ENCODE data around the gene WARS2.

Gene WARS2

DNA sequence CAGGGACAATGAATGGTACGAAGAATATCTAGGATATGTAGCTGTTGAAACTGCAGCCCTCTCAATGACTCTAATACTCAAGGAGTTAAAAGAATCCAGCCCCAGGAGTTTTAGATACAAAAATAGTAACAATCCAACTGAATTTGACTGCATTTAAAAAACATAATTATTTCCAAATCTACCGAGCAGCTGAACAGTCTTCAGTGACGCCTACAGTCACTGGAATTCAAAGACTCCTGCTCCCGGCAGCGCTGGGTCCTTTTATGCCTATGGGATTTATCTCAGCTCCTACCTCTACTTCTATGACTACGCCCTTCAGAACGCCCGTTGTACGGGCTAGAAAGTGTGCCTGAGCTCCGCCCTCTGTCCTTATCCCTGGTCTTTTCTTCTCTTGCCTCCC, 55.7 kb downstream of the WARS2 start:
- H3K27ac Mint-ChIP-seq, result no peak overlapping the region
- DNase-seq, result no peak
- peaks cover 28% of the 10 kb centered on the region for H3K9me3 Mint-ChIP-seq
- peaks cover 42% of the 10 kb centered on the region for H3K36me3 Mint-ChIP-seq (ENCODE audit: low read depth)
- no peaks in the 10 kb centered on the region for H3K4me1 Mint-ChIP-seq (ENCODE audit: low read depth)
- H3K27me3 Mint-ChIP-seq, result no peaks in the 10 kb centered on the region
- no peak overlapping the region for H3K4me3 Mint-ChIP-seq

DNA sequence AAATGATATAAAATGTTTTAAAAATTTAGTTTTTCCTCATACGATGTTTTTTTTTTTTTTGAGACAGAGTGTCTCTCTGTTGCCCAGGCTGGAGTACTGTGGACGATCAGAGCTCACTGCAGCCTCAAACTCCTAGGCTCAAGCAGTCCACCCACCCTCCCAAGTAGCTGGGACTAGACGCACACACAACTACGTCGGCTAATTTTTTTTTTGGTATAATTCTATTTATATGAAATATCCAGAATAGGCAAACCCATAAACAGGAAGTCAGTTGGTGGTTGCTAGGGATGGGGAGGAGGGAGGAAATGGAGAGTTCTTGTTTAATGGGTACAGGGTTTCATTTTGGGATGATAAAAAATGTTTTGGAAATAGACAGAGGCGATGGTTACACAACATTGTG, 56.5 kb downstream of the WARS2 start:
- H3K27me3 Mint-ChIP-seq, result no peaks in the 10 kb centered on the region
- no peaks in the 10 kb centered on the region for H3K4me1 Mint-ChIP-seq (ENCODE audit: low read depth)
- H3K4me3 Mint-ChIP-seq, result no peak overlapping the region
- H3K9me3 Mint-ChIP-seq, result peaks cover 25% of the 10 kb centered on the region
- H3K36me3 Mint-ChIP-seq (ENCODE audit: low read depth), result peaks cover 42% of the 10 kb centered on the region
- no peak overlapping the region for H3K27ac Mint-ChIP-seq
- no peak for DNase-seq

DNA sequence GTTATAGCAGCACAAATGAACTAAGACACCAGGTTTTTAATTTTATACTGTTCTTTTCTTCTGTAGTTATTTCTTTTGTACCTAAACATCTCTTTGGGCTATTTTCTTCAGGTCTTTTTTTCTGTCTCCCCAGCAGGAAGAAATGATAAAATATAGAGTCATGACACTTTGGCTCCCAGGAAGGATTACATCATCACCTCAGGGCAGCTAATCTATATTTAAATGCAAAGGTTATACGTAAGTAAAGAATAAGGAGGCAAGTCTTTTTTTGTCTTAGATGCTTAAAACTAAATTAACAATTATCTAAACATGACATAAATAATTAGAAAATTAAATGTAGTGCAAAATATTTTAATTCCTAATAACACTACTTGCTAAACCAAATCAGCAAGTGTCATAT, 57.0 kb downstream of the WARS2 start:
- Mint-ChIP-seq H3K36me3 (ENCODE audit: low read depth) (peaks cover 46% of the 10 kb centered on the region), H3K27ac (no peak overlapping the region), H3K9me3 (peaks cover 28% of the 10 kb centered on the region), H3K27me3 (no peaks in the 10 kb centered on the region), H3K4me1 (ENCODE audit: low read depth) (no peaks in the 10 kb centered on the region), H3K4me3 (no peak overlapping the region)
- DNase-seq, result no peak

DNA sequence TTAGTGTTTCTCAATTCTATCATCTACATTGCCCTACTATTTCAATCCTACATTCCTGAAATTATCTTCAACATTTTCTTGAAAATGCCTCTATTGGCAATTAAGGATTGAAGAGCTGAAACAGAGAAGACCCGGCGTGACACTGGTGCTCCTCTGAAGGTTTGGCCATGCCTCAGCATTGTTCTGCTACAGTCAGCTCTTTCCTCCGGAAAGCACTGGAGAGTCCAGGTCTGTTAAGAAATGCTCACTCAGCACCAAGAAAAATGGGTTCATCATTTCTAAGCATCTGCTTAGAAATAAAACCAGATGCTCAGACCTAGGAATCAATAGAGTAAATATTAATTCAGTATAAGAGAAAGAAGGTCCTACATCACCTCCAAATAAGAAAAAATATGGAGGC, 58.8 kb downstream of the WARS2 start:
- Mint-ChIP-seq H3K4me3 (no peak overlapping the region), H3K4me1 (ENCODE audit: low read depth) (no peaks in the 10 kb centered on the region), H3K27ac (no peak overlapping the region), H3K27me3 (no peaks in the 10 kb centered on the region), H3K36me3 (ENCODE audit: low read depth) (peaks cover 48% of the 10 kb centered on the region), H3K9me3 (peaks cover 24% of the 10 kb centered on the region)
- no peak for DNase-seq

DNA sequence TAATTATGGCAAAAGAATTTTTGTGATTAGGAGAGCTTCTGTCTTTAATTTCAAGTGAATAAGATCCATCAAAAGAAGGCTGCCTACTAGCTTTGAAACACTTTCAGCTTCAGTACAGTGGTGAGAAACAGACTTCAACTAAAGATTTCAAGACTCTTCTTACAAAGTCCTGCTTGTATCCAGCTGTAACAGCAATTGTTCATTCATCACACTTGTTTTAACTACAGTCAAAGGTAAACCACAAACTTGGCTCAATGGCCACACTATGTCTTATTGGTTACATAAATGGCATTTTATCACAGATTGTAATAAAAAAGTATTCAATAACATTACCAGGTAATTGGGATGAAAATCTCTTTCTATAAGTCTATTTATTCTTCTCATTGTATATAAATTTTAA, 59.2 kb downstream of the WARS2 start:
- no peaks in the 10 kb centered on the region for H3K4me1 Mint-ChIP-seq (ENCODE audit: low read depth)
- H3K4me3 Mint-ChIP-seq, result no peak overlapping the region
- H3K27me3 Mint-ChIP-seq, result no peaks in the 10 kb centered on the region
- H3K36me3 Mint-ChIP-seq (ENCODE audit: low read depth), result peaks cover 52% of the 10 kb centered on the region
- DNase-seq, result no peak
- H3K27ac Mint-ChIP-seq, result no peak overlapping the region
- peaks cover 24% of the 10 kb centered on the region for H3K9me3 Mint-ChIP-seq

DNA sequence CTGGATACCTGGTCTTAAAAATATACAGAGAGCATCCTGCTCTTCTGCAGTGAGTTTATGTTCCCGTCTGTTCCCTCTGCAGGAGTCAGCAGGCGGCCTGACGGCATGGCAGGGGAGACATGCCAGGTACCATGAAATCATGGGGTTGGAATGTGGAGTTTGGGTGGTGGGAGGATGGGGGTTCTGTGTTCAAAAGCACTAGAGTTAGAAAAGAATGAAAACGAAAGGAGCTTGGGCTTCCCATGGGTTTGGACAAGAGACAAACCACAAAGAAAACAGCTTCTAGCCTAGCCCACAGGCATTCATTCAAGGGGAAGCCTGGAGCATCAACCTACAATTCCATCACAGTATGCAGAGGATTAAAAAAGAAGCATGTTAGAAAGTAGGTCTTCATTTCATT, 59.9 kb downstream of the WARS2 start:
- DNase-seq, result no peak
- Mint-ChIP-seq H3K27ac (no peak overlapping the region), H3K4me1 (ENCODE audit: low read depth) (no peaks in the 10 kb centered on the region), H3K27me3 (no peaks in the 10 kb centered on the region), H3K9me3 (peaks cover 23% of the 10 kb centered on the region), H3K4me3 (no peak overlapping the region), H3K36me3 (ENCODE audit: low read depth) (peaks cover 55% of the 10 kb centered on the region)

DNA sequence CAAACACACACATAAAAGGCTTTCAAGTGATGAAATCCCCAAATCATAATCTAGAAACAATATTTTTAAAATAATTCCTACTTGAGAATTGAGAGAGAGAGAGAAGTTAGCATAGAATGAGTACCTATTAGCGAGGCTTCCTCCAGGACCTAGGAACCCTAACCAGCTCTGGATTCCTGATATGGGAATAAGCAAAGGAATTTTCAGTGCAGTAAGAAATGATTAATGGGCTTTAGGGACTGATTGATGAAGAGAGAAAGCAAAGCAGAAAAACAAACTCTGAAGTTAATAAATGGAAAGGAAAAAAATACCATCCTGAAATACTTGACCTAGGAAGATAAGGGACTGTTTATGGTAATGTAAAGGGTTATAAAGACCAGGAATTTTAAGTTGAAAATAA, 60.6 kb downstream of the WARS2 start:
- Mint-ChIP-seq H3K36me3 (ENCODE audit: low read depth) (peaks cover 53% of the 10 kb centered on the region), H3K27me3 (no peaks in the 10 kb centered on the region)
- DNase-seq, result no peak

DNA sequence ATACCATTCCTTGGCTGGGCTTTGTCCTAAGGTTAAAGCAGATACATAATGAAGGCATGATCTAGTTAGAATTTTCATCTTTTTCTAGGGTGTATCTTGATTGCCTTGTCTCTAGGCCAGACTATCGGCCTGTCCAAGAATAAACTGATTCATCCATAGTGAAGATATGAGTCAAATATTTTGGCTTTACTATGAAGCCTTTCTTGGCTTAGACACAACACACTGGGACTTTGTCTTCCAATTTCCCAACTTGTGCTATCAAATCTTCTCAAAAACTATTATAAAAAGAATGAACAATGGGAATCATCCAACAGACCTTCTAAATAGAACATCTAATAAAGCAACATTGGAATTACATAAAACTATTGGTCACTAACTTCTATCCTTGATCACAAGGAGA, 64.8 kb downstream of the WARS2 start:
- Mint-ChIP-seq H3K27me3 (no peaks in the 10 kb centered on the region), H3K4me1 (ENCODE audit: low read depth) (no peaks in the 10 kb centered on the region), H3K9me3 (peaks cover 17% of the 10 kb centered on the region), H3K27ac (no peak overlapping the region), H3K36me3 (ENCODE audit: low read depth) (peaks cover 75% of the 10 kb centered on the region), H3K4me3 (no peak overlapping the region)
- DNase-seq, result no peak

More for the DNA sequence above, 60.6 kb downstream of the WARS2 start:
- no peak overlapping the region for H3K4me3 Mint-ChIP-seq
- no peak overlapping the region for H3K27ac Mint-ChIP-seq
- H3K4me1 Mint-ChIP-seq (ENCODE audit: low read depth), result no peaks in the 10 kb centered on the region
- H3K9me3 Mint-ChIP-seq, result peaks cover 16% of the 10 kb centered on the region

DNA sequence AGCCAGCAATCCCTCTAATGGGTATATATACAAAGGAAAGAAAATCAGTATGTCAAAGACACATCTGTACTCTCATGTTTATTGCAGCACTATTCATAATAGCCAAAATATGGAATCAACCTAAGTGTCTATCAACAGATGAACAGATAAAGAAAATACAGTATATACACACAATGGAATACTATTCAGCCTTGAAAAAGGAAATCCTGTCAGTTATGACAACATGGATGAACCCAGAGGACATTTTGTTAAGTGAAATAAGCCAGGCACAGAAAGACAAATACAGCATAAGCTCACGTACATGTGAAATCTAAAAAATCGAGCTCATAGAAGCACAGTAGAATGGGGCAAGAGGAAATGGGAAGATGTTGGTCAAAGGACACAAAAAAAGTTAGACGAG, 69.1 kb downstream of the WARS2 start:
- Mint-ChIP-seq H3K36me3 (ENCODE audit: low read depth) (peaks cover 55% of the 10 kb centered on the region), H3K4me1 (ENCODE audit: low read depth) (no peaks in the 10 kb centered on the region), H3K27ac (no peak overlapping the region)

DNA sequence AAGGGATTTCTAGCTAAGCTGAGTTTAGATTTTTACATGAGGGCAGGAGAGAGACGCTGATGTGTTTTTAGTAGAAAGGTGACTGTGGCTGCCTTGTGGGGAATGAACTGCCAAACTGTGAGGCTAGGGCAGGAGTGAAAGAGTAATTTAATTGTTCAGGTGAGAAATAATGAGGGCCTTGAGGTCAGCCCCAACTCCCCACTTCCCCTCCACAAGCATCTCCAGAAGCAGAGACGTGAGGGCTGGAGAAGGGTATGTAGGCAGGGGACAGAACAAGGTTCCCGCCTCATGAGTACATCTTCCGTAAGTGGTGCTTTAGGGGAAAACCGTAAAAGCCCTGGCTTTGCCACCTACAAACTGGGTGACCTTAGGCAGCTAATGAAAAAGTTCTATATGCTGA, 70.8 kb downstream of the WARS2 start:
- no peak for DNase-seq
- H3K36me3 Mint-ChIP-seq (ENCODE audit: low read depth), result peaks cover 55% of the 10 kb centered on the region
- no peaks in the 10 kb centered on the region for H3K4me1 Mint-ChIP-seq (ENCODE audit: low read depth)
- peaks cover 8% of the 10 kb centered on the region for H3K9me3 Mint-ChIP-seq
- no peaks in the 10 kb centered on the region for H3K27me3 Mint-ChIP-seq
- H3K4me3 Mint-ChIP-seq, result no peak overlapping the region
- no peak overlapping the region for H3K27ac Mint-ChIP-seq

More for the DNA sequence above, 69.1 kb downstream of the WARS2 start:
- Mint-ChIP-seq H3K4me3 (no peak overlapping the region), H3K9me3 (peaks cover 8% of the 10 kb centered on the region), H3K27me3 (no peaks in the 10 kb centered on the region)
- no peak for DNase-seq

DNA sequence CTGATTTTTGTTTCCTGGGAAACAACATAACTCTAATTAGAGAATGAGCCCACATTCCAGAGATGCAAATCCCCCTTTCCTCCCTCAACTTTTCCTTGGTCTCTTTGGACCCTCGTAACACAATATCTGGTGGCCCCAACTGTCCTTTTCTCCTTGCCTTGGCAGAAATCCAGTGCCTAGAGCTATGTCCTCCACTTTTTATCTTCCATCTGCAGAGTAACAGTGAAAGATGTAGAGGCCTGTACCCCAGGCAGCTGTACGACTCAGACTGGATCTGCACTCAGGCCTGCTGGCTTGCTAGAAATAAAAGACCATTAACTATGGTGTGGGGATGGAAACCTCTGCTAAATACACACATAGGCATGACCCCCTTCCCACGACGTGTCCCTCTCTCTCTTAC, 72.0 kb downstream of the WARS2 start:
- no peak overlapping the region for H3K27ac Mint-ChIP-seq
- peaks cover 55% of the 10 kb centered on the region for H3K36me3 Mint-ChIP-seq (ENCODE audit: low read depth)
- DNase-seq, result no peak
- H3K9me3 Mint-ChIP-seq, result peaks cover 6% of the 10 kb centered on the region
- H3K4me3 Mint-ChIP-seq, result no peak overlapping the region
- H3K27me3 Mint-ChIP-seq, result no peaks in the 10 kb centered on the region
- no peaks in the 10 kb centered on the region for H3K4me1 Mint-ChIP-seq (ENCODE audit: low read depth)

DNA sequence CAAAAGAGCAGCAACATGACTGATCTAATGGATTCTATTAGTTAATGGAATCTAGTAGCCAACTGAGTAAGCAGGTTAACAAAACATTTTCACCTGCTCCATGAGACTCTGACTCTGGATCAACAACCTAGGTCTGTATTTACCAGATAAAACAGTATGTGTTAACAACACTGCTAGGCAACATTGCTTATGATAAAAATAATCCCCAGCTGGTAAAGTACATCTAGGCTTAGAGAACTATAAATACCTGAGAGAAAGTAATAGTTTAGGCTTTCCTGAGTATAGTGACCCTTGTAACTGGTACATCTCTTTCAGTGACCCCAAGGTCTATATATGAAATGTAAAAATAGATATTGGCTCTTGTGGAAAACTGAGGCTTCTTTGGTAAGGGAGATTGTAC, 78.8 kb downstream of the WARS2 start:
- no peak for DNase-seq
- Mint-ChIP-seq H3K4me1 (ENCODE audit: low read depth) (no peaks in the 10 kb centered on the region), H3K9me3 (peaks cover 9% of the 10 kb centered on the region), H3K27me3 (no peaks in the 10 kb centered on the region), H3K4me3 (no peak overlapping the region), H3K36me3 (ENCODE audit: low read depth) (peaks cover 68% of the 10 kb centered on the region), H3K27ac (no peak overlapping the region)

DNA sequence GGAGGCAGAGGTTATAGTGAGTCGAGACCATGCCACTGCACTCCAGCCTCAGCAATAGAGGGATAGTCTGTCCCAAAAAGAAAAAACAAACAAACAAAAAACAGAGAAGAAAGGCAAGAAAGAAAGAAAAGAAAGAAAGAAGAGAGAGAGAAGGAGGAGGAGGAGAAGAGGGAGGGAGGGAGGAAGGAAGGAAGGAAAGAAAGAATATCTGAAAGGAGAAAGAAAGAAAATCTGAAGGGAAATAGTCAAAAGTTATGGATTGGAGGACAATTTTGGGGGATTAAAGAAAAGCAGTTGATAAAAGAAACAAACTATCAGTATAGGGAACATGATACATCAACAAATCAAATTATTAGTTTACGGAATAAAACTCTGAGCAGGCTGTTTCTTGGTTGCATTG, 84.9 kb downstream of the WARS2 start:
- H3K4me1 Mint-ChIP-seq (ENCODE audit: low read depth), result no peaks in the 10 kb centered on the region
- peaks cover 41% of the 10 kb centered on the region for H3K36me3 Mint-ChIP-seq (ENCODE audit: low read depth)
- no peak overlapping the region for H3K4me3 Mint-ChIP-seq
- H3K27me3 Mint-ChIP-seq, result no peaks in the 10 kb centered on the region
- no peak overlapping the region for H3K27ac Mint-ChIP-seq
- no peak for DNase-seq
- peaks cover 8% of the 10 kb centered on the region for H3K9me3 Mint-ChIP-seq

DNA sequence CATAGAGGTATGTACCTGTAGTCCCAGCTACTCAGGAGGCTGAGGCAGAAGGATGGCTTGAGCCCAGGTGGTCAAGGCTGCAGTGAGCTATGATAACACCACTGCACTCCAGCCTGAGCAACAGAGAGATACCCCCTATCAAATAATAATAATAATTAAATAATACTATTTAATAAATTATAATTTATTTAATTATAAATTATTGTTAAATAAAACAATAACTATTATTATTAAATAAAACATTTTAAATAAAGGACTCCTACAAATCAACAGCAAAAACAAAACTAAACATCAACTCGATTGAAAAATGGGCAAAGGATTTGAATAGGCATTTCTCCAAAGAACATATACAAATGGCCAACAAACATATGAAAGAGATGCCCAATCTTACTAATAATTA, 86.5 kb downstream of the WARS2 start:
- Mint-ChIP-seq H3K4me3 (no peak overlapping the region), H3K27ac (no peak overlapping the region), H3K36me3 (ENCODE audit: low read depth) (peaks cover 37% of the 10 kb centered on the region), H3K4me1 (ENCODE audit: low read depth) (no peaks in the 10 kb centered on the region), H3K9me3 (peaks cover 1% of the 10 kb centered on the region), H3K27me3 (no peaks in the 10 kb centered on the region)
- DNase-seq, result no peak

DNA sequence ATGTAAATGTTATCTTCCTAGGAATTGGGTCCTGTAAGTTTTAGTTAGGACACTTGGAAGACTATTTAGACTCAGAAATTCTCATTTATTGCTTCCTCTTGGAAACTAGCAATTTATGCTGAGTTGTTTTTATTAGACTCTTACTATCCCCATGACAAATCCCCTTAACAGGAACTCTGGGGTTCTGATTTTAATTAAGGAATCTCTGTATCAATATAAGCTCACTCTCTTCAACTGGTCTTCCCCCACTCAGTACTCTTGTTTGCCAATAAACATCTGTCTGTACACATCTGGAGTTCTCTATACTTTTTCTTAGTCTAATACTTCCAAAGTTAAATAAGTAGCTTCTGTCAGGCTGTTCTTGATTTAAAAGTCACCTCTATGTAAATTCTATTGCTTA, 88.2 kb downstream of the WARS2 start:
- no peak overlapping the region for H3K4me3 Mint-ChIP-seq
- no peak for DNase-seq
- H3K36me3 Mint-ChIP-seq (ENCODE audit: low read depth), result peaks cover 39% of the 10 kb centered on the region
- H3K27me3 Mint-ChIP-seq, result no peaks in the 10 kb centered on the region
- H3K9me3 Mint-ChIP-seq, result peaks cover 1% of the 10 kb centered on the region
- H3K4me1 Mint-ChIP-seq (ENCODE audit: low read depth), result no peaks in the 10 kb centered on the region
- no peak overlapping the region for H3K27ac Mint-ChIP-seq

DNA sequence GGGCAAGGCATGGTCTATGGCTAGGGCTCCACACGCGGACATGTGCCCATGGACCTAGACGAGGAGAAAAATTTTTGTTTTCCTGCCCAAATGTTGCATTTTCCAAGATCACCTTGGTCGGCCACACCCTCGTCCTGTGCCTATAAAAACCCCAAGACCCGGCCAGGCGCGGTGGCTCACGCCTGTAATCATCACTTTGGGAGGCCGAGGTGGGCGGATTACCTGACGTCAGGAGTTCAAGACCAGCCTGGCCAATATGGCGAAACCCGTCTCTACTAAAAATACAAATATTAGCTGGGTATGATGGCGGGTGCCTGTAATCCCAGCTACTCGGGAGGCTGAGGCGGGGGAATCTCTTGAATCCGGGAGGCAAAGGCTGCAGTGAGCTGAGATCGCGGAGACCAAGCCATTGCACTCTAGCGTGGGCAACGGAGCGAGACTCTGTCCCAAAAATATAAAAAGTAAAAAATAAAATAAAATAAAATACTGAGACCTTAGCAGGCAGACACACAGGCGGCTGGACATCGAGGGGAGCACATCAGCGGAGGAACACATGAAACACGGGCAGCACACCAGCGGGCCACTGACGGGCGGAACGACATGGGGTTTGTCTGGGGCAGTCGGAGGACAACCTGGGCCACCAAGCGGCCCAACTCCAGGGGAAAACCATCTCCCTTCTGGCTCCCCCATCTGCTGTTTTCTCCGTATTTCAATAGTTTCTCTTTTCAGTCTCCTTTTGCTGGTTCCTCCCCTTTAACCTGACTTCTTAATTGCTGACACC, 91.6 kb downstream of the WARS2 start:
- DNase-seq, result no peak
- Mint-ChIP-seq H3K27ac (no peak overlapping the region), H3K27me3 (no peaks in the 10 kb centered on the region), H3K9me3 (peaks cover 1% of the 10 kb centered on the region), H3K4me3 (no peak overlapping the region), H3K4me1 (ENCODE audit: low read depth) (no peaks in the 10 kb centered on the region), H3K36me3 (ENCODE audit: low read depth) (peaks cover 59% of the 10 kb centered on the region)

Data from activated T-cell treated with anti-CD3 and anti-CD28 coated beads, Interleukin-2, amount 50 U/mL, for 24 hours (primary cell).